Gastrocnemius medialis (tissue), 4 donors: ENCODE results near the gene RASGEF1C.

ENCODE experiments used
- CTCF ChIP-seq, 5 experiments: fragments of 450-650 bp in 3 of 5; fragments of 200-600 bp in 2 of 5; sonication (generic) in 2 of 5; IDR thresholded peaks in 4 of 5; conservative IDR thresholded peaks in 1 of 5; 1 replicate in 4 of 5; 2 replicates in 1 of 5; pipeline ENCODE4 v1.5.1; 2016 to 2019; ENCODE audit warnings: antibody characterized with exemption in 5 of 5, mild to moderate bottlenecking in 3 of 5, moderate library complexity in 3 of 5
- POLR2A ChIP-seq, 2 donors: fragments of 450-650 bp; IDR thresholded peaks; one replicate each; pipeline ENCODE4 v1.6.1; 2017; ENCODE audit warnings: antibody characterized with exemption in 2 of 2, mild to moderate bottlenecking in 2 of 2, moderate library complexity in 2 of 2

- TF ChIP-seq POLR2A (IDR thresholded peaks at IDR 0.05) (no peak), CTCF (IDR thresholded peaks at IDR 0.05 in 4 of 5, conservative IDR thresholded peaks at IDR 0.05 in 1 of 5) (no peak)
Measured at GRCh38 chr5:180133551-180133950, 75.5 kb downstream of the RASGEF1C start.
